Hypothalamus (tissue), 51 donors: Measurements from ENCODE around the gene CCDC124.
A peak's percentile ranks its signal among the peaks of the same experiment; 100 is the strongest.

Experiments
- DNase-seq, 51 donors: peaks; one replicate each; lab custom pipeline; 2025; lab: John Stamatoyannopoulos, UW

Gene CCDC124

GRCh38 chr19:17951990-17952976 is 19.5 kb downstream of the CCDC124 start:
- DNase-seq = no peak

DNA sequence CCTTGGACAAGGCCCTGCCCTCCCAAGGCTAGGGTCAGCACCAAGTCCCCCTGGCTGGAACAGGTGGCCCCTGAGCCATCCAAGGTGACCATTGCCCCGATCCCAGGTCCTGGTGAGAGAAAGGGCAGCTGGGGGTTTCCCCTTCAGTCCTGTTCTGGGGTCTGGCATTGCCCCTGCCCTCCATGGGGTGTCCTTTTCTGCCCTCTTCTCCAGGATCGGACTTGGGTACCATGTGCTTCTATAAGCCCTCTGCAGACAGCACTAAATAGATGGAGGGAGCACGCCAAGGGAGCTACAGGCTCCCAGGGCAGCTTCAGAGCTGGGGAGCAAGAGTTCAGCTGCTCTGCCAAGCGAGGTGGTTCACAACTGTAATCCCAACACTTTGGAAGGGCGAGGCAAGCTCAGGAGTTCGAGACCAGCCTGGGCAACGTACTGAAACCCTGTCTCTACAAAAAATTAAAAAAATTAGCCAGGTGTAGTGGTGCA is 20.5 kb downstream of the CCDC124 start:
- no peak for DNase-seq

DNA sequence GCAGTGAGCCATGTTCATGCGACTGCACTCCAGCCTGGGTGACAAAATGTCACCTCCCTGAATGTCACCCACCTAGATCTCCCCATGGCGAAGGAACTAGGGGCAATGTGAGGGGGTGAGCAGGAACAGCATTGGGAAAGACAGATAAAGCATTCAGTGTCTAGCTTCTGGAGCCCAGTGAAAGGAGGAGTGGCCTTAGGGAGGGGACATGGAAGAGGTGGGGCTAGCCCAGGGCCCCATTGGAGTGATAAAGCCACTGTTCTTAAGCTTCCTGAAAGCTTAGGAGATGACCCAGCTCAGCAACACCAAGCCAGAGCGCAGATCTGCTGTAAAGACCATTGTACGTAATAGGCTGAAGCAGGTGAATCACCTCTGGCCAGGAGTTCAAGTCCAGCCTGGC is 21.1 kb downstream of the CCDC124 start:
- no peak for DNase-seq

- no peak for DNase-seq
Measured at GRCh38 chr19:17954401-17954800, 21.6 kb downstream of the CCDC124 start.

- no peak for DNase-seq
Measured at GRCh38 chr19:17957149-17957849, 24.5 kb downstream of the CCDC124 start.

DNA sequence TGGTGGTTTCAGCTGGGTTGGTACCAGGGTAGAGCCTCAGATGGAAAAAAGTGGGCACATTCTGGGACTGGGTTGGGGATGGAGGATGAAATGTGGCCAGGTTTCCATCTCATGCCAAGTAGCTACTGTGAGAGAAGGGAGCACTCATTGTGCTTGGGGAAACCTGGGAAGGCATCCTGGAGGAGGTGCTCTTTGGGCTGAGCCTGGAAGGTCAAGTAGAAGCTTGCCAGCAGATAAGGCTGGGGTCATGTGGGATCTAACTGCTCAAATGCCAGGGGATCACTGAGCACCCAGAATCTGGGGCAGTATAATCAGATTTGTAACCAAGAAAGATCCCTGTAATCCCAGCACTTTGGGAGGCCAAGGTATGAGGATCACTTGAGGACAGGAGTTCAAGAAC is 25.1 kb downstream of the CCDC124 start:
- DNase-seq = no peak

- peak in 1 of 51 donors; percentile 9 for DNase-seq
Measured at GRCh38 chr19:17963936-17964691, 31.3 kb downstream of the CCDC124 start.

- no peak for DNase-seq
Measured at GRCh38 chr19:17965370-17966128, 32.7 kb downstream of the CCDC124 start.

GRCh38 chr19:17966129-17966483 is 33.3 kb downstream of the CCDC124 start:
- no peak for DNase-seq

- DNase-seq = peak in 14 of 51 donors; percentile 5 to 42 (median 18)
Measured at GRCh38 chr19:17966550-17967256, 33.9 kb downstream of the CCDC124 start, which contains the start of gene KCNN1. Gene KCNN1, plus strand, starts transcription at chr19:17967107. Its CDS starts 6,782 bp downstream, at chr19:17973889.

DNA sequence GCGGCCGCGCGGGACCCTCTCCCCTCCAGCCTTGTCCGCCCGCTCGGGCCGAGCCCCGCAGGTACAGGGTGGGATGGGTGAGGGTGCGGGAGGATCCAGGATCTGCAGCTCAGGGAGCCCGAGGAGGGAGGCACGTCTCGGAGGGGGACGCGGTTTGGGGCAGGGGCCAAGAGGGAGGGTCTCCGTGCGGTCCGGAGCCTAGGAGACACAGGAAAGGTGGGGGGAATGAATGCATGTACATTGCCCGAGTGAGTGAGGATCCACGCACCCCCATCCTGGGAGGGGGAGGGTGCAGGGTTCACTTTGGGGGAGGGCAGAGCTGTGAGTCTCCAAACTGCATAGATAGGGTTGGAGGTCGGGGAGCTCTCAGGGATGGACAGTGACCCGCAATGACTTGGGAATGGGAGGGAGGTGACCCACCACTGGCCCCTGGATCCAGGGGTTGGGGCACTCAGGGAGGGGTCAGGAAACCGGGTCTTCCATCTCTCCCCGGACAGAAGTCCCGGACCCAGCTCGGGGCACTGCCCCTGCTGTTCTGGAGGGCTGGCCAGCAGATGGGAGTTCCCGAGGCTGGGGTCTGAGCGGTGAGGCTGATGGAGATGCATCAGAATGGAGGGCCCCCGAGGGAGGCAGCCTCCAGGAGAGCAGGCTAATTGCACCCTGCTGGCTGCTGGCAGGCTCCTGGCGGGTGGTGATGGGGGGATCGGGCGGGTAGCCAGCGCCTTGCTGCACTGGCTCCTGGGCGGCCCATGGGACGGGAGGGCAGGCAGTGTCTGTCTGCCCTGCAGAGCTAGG is 34.6 kb downstream of the CCDC124 start:
- DNase-seq = no peak

DNA sequence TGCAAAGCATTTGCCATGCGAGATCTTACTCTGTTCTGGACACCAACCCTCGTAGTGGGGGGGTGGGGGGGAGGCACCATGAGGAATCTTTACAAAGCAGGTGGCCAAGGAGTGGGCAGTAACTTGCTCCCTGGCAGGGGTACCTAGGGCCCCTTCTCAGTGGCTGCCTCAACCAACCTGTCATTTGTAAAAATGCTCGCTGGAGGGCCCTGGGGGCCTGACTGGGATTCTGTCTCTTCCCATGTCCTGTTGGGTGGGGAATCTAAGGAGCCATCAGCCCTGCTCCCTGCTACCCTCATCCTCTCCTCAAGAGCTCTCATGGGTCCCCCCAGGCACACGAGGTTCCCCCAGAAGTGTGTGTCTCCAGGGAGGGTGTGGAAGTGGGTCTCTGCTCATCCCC is 35.5 kb downstream of the CCDC124 start:
- DNase-seq = no peak

DNA sequence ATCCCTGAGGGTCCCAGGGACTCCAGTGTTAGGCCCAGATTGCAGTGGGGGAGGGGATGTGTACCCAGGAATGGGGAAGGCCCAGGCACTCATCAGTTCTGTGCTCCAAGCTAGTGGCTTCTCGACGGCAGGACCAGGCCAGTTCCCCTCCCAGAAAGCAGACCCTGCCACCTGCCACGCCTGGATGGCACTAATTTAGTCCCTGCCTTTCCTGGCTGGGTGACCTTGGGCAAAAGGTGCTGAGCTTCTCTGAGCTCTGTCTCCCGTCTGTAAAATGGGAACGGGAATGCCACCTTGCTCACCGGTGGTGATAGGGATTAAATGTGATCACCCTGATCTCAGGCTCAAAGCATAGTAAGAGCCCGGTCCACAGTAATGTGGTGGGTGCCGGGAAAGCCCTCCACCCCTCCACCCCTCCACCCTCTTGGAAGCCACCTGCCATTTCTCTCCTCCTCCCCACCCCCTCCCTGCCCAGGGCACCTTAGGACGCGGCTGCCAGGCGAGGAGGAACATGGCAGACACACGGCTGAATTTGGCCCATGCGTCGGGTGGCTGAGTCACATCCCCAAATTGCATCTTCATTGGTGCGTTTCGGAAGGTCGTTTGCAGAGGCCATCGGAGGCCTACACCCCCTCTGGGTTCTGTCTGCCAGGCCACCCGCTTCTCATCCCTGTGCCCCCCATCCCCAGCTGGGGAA is 36.4 kb downstream of the CCDC124 start:
- no peak for DNase-seq

GRCh38 chr19:17972230-17972629 is 39.4 kb downstream of the CCDC124 start:
- no peak for DNase-seq

- DNase-seq = no peak
Measured at GRCh38 chr19:17973759-17974158, 40.9 kb downstream of the CCDC124 start.

DNA sequence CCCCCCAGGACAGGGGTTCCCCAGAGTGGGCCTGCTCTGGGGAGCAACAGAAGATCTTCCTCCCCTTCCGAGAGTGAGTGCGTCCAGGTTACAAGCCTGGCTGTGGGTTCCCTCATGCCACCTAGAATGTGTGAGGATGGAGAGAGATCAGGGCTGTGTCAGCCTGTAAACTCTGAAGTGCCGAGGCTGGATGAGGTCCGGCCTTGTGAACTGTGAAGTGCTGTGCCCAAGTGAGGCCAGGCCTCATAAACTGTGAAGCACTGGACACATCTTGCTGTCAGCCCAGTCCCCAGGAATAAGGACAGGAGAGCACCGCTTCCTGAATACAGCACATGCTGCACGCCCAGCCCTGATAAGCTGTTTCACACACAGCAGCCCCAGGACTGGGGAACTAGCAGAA is 41.7 kb downstream of the CCDC124 start:
- no peak for DNase-seq

DNA sequence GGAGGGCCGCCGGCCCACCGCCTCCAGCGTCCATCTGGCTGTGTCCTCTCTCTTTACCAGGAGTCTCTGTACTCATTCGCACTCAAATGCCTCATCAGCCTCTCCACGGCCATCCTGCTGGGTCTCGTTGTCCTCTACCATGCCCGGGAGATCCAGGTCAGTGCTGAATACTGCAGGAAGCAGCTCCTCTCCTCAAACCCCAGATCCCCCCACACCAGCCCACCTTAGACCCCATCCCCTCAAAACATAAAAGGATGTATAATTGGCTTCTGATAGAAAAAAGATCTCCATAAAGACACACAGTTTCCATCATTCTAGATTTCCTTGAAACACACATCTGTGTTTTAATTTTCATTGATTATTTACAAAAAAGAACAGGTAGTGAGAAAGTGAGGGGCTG is 42.2 kb downstream of the CCDC124 start:
- DNase-seq = no peak

- DNase-seq = no peak
Measured at GRCh38 chr19:17977021-17977420, 44.2 kb downstream of the CCDC124 start.
